GM21717 (cell line): ENCODE measurements around the gene HSD17B11.
"Not testable (repeated sequence)": the region's sequence is repeated elsewhere in the genome, so short reads cannot be mapped to it uniquely, and the experiment has no call there.

Source experiments
- ATAC-seq: cut with Tn5 transposase; IDR thresholded peaks from one replicate; pipeline ENCODE4 v1.9.1; 2021; ENCODE audit warnings: mild to moderate bottlenecking, moderate library complexity; ENCODE audit not compliant: unreplicated experiment

Gene HSD17B11

GRCh38 chr4:87390891-87391575 lies at the start of gene HSD17B11:
TSS of gene HSD17B11 (minus strand) at chr4:87391188. CDS start at chr4:87391070, 118 bp downstream.
- ATAC-seq = peak; percentile 100

GRCh38 chr4:87433342-87433741 lies 42.4 kb upstream of the HSD17B11 start:
- ATAC-seq = no peak

- ATAC-seq = no peak
Measured at GRCh38 chr4:87430038-87430437, 39.0 kb upstream of the HSD17B11 start.

GRCh38 chr4:87428979-87429378 lies 38.0 kb upstream of the HSD17B11 start:
- ATAC-seq = no peak

GRCh38 chr4:87427518-87427868 lies 36.5 kb upstream of the HSD17B11 start:
- ATAC-seq = no peak

- no peak for ATAC-seq
Measured at GRCh38 chr4:87426865-87427517, 36.0 kb upstream of the HSD17B11 start.

GRCh38 chr4:87425711-87426110 lies 34.7 kb upstream of the HSD17B11 start:
- no peak for ATAC-seq

GRCh38 chr4:87424099-87424543 lies 33.1 kb upstream of the HSD17B11 start:
- ATAC-seq = not testable (repeated sequence)

GRCh38 chr4:87423317-87424098 lies 32.5 kb upstream of the HSD17B11 start:
- ATAC-seq = peak; percentile 26

- peak; percentile 86 for ATAC-seq
Measured at GRCh38 chr4:87422104-87423052, 31.4 kb upstream of the HSD17B11 start, which contains the start of gene NUDT9. TSS of gene NUDT9 (plus strand) at chr4:87422573. CDS start at chr4:87422906, 333 bp downstream.

- no peak for ATAC-seq
Measured at GRCh38 chr4:87420276-87420830, 29.4 kb upstream of the HSD17B11 start.

- no peak for ATAC-seq
Measured at GRCh38 chr4:87419578-87420249, 28.7 kb upstream of the HSD17B11 start.

- not testable (repeated sequence) for ATAC-seq
Measured at GRCh38 chr4:87418410-87418809, 27.4 kb upstream of the HSD17B11 start.

GRCh38 chr4:87416965-87417364 lies 26.0 kb upstream of the HSD17B11 start:
- ATAC-seq = no peak

- no peak for ATAC-seq
Measured at GRCh38 chr4:87414816-87415215, 23.8 kb upstream of the HSD17B11 start.

GRCh38 chr4:87410679-87411078 lies 19.7 kb upstream of the HSD17B11 start:
- no peak for ATAC-seq

- ATAC-seq = no peak
Measured at GRCh38 chr4:87410157-87410556, 19.2 kb upstream of the HSD17B11 start.

- no peak for ATAC-seq
Measured at GRCh38 chr4:87409420-87409939, 18.5 kb upstream of the HSD17B11 start.

- ATAC-seq = not testable (repeated sequence)
Measured at GRCh38 chr4:87406902-87407301, 15.9 kb upstream of the HSD17B11 start.
